ENCODE measurements around the gene LIG1. TPM values are rescaled to one million over a fixed set of nuclear protein-coding genes. Genes with fewer than 3 reads are reported as not detected.

LIG1 gene
- total RNA-seq, 2 donors from 2014 or later = 47.1 to 58.0 TPM

DNA sequence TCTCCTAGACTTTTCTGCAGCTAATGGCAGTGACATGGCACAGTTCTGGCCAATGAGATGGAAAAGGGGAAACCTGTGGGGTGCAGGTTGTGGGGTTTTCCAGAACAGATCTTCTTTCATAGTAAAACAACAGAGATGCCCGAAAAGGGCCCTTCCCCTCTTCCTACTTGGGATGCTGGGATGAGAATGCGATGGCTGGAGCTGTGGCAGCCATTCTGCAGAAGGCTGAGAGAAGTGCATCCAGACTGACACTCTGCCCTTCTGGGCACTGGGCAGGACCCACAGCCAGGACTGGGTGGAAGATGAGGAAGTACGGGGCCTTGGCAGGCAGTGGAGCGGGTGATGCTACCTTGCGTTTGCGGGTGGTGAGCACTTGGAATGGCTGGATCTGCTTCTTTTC lies 42.6 kb downstream of the LIG1 start:
- peaks cover 7% of the 10 kb centered on the region for H3K36me3 Mint-ChIP-seq (ENCODE audit: low read depth)
- H3K27ac Mint-ChIP-seq = no peak overlapping the region
- no peak overlapping the region for H3K4me3 Mint-ChIP-seq
- no peaks in the 10 kb centered on the region for H3K9me3 ChIP-seq (ENCODE audit: control insufficient read depth, low read length, poor library complexity, severe bottlenecking)
- DNase-seq = no peak
- ATAC-seq = no peak
- no peaks in the 10 kb centered on the region for H3K27me3 Mint-ChIP-seq
- H3K4me1 Mint-ChIP-seq = peaks cover 3% of the 10 kb centered on the region

DNA sequence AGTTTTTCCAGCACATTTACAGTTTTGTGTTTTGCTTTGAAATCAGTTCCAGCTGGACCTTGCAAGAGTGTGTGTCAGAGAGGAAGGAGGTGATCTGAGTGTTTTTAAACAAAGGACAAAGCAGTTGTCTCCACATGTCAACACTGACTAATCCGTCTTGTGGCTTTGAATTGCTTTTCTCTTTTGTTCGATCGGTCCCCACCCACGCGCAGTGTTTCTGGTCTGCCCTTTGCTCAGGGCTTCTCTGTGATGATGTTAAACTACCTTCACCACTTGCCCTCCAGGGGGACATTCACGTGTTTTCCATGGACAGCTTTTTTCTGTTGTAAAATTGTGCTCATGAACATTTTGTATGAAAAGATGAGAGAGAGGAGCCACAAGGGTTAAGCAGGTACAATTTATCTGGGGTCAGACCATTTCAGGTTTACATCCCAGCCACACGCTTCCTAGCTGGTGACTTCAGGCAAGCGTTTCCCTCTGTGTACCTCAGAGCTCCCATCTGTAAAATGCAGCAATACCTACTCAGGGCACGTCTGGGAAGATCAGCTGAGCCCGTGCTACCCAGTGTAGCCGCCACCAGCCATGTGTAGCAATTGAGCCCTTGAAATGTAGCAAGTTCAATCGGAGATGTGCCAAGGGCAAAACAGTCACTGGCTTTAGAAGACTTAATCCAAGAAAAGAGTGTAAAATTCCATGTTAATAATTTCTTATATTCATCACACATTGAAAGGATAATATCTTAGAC lies 46.1 kb downstream of the LIG1 start:
- ATAC-seq = no peak
- H3K9me3 ChIP-seq (ENCODE audit: control insufficient read depth, low read length, poor library complexity, severe bottlenecking) = no peaks in the 10 kb centered on the region
- peaks cover 10% of the 10 kb centered on the region for H3K36me3 Mint-ChIP-seq (ENCODE audit: low read depth)
- H3K27me3 Mint-ChIP-seq = no peaks in the 10 kb centered on the region
- H3K4me1 Mint-ChIP-seq = peaks cover 5% of the 10 kb centered on the region
- no peak for DNase-seq
- no peak overlapping the region for H3K27ac Mint-ChIP-seq
- no peak overlapping the region for H3K4me3 Mint-ChIP-seq

DNA sequence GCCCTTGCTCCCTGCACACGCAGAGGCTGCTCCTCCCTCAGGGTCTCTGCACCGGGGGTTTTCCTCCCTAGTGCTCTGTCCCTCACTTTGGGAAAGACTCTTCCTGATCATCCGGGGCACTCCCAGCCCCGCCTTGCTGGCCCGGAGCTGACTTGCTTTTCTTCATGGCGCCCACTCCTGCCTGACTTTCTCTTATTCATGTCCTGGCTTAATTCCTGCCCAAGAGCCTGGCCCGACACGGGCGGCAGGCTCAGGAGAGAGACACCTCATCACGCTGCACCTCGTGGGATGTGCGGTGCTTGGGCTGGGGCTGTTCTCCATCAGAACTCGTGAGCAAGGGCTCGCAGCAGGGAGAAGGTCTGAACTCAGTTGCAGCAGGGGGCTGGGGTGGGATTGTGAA lies 47.7 kb downstream of the LIG1 start:
- H3K9me3 ChIP-seq (ENCODE audit: control insufficient read depth, low read length, poor library complexity, severe bottlenecking) = no peaks in the 10 kb centered on the region
- Mint-ChIP-seq H3K27ac (peak overlapping the region; percentile 61), H3K27me3 (no peaks in the 10 kb centered on the region), H3K36me3 (ENCODE audit: low read depth) (peaks cover 8% of the 10 kb centered on the region), H3K4me3 (peak overlapping the region; percentile 12), H3K4me1 (peaks cover 10% of the 10 kb centered on the region)
- ATAC-seq (no peak), DNase-seq (no peak)

DNA sequence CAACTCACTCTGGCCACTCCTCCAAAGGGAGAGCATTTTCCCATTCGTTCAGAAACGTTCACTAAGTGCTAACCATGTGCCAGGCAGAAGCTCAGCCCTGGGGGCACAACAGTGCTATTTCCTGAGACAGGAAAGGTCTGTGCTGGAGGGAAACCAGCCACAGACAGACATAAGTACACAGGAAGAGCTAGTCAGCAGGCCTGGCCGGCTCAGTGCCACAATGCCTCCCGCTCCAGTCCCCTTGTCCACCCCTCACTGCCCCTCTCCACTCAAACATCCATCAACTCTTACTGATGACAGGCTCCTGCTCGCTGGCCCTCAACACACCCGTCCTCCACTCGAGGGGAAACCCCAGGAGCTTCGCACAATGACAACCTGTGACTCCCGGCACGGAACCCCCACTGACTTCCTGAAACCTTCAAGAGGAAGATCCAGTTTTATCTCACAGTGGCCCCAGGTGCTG lies 48.2 kb downstream of the LIG1 start:
- DNase-seq = no peak

DNA sequence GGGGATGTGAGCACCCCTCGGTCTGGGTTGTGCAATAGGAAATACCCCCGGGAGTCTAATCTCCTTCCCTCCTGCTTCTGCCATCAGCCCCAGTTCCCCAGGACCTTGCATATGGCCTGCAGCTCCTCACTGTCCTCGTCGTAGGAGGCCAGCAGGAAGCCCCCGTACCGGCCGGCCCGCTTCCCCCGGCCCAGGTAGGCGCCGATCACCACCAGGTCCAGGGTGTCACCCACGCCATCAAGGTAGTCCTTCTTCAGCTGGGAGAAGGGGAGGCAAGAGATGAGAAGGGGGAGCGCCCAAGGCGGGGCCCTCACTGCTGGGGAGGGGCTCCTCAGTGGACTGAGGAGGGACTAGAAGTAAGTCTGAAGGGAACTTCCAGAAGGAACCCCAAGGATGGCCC lies 49.1 kb downstream of the LIG1 start:
- no peak for DNase-seq
- H3K4me1 Mint-ChIP-seq = peaks cover 10% of the 10 kb centered on the region
- H3K27ac Mint-ChIP-seq = no peak overlapping the region
- H3K27me3 Mint-ChIP-seq = no peaks in the 10 kb centered on the region
- no peaks in the 10 kb centered on the region for H3K9me3 ChIP-seq (ENCODE audit: control insufficient read depth, low read length, poor library complexity, severe bottlenecking)
- no peak for ATAC-seq
- no peak overlapping the region for H3K4me3 Mint-ChIP-seq
- peaks cover 8% of the 10 kb centered on the region for H3K36me3 Mint-ChIP-seq (ENCODE audit: low read depth)

More for the DNA sequence above, 48.2 kb downstream of the LIG1 start:
- peak; percentile 52 for ATAC-seq
- Mint-ChIP-seq H3K4me1 (peaks cover 10% of the 10 kb centered on the region), H3K27ac (no peak overlapping the region), H3K27me3 (no peaks in the 10 kb centered on the region), H3K36me3 (ENCODE audit: low read depth) (peaks cover 8% of the 10 kb centered on the region), H3K4me3 (peak overlapping the region; percentile 12)
- no peaks in the 10 kb centered on the region for H3K9me3 ChIP-seq (ENCODE audit: control insufficient read depth, low read length, poor library complexity, severe bottlenecking)

DNA sequence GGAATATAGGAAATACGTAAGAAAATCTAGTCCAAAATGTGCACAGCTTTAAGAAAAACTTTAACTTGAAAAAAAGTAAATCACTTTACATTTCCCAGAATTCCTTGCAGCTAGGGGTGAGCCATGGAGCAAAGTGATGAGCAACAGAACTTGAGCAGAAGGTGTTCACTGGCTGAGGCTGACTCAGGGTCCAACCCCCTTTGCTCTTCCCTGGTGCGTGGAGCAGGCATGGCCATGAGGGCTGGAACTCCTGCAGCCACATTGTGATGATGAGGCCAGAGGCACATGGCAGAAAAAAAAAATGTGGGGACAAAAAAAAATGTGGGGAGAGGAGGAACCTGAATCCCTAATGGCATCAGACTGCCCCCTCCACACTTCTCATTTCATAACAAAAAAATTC lies 49.6 kb downstream of the LIG1 start:
- H3K27me3 Mint-ChIP-seq = no peaks in the 10 kb centered on the region
- H3K4me3 Mint-ChIP-seq = no peak overlapping the region
- H3K27ac Mint-ChIP-seq = no peak overlapping the region
- no peak for DNase-seq
- peaks cover 8% of the 10 kb centered on the region for H3K36me3 Mint-ChIP-seq (ENCODE audit: low read depth)
- peaks cover 10% of the 10 kb centered on the region for H3K4me1 Mint-ChIP-seq
- ATAC-seq = no peak
- no peaks in the 10 kb centered on the region for H3K9me3 ChIP-seq (ENCODE audit: control insufficient read depth, low read length, poor library complexity, severe bottlenecking)

DNA sequence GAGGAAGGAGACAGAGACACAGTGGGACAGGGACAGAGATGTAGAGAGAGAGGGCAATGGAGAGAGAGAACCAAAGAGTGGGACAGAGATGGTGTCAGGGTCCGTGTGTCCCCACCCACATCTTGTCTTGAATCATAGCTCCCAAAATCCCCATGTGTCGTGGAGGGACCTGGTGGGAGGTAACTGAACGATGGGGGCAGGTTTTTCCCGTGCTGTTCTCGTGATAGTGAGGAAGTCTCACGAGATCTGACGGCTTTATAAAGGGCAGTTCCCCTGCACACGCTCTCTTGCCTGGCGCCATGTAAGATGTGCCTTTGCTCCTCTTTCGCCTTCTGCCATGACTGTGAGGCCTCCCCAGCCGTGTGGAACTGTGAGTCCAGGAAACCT lies 52.0 kb downstream of the LIG1 start:
- Mint-ChIP-seq H3K27ac (peak overlapping the region; percentile 39), H3K36me3 (ENCODE audit: low read depth) (peaks cover 8% of the 10 kb centered on the region), H3K4me1 (peaks cover 9% of the 10 kb centered on the region), H3K27me3 (no peaks in the 10 kb centered on the region), H3K4me3 (no peak overlapping the region)
- H3K9me3 ChIP-seq (ENCODE audit: control insufficient read depth, low read length, poor library complexity, severe bottlenecking) = no peaks in the 10 kb centered on the region
- DNase-seq = no peak
- no peak for ATAC-seq

DNA sequence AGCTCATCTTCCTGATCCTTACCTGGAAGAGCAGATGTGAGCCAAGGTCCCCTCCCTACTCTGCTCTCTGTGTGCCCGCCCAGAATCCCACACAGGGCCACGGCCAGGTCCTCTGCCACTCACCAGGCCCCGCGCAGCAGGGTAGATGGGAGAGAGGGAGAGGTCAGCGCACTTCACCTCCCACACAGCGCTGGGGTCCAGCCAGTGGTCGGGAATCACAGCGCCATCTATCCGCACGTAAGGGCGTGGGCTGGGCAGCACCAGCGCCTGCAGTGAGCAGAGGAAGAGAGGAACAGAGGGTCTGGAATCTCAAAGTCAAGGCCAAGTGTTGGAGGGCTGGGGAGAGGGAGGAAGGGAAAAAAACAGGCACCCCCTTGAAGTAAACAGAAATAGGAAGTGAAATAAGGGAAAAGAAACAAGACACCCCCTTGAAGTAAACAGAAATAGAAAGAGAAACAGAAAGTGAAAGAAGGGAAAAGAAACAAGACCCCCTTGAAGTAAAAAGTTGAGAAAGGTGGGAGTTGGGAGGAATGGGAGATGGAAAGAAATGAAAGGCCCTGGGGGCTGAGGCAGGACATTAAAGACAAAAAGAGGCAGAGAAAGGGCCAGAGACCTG lies 52.5 kb downstream of the LIG1 start:
- no peaks in the 10 kb centered on the region for H3K9me3 ChIP-seq (ENCODE audit: control insufficient read depth, low read length, poor library complexity, severe bottlenecking)
- ATAC-seq = no peak
- Mint-ChIP-seq H3K4me1 (peaks cover 10% of the 10 kb centered on the region), H3K4me3 (no peak overlapping the region), H3K27me3 (no peaks in the 10 kb centered on the region), H3K27ac (peak overlapping the region; percentile 39), H3K36me3 (ENCODE audit: low read depth) (peaks cover 8% of the 10 kb centered on the region)
- DNase-seq = no peak

DNA sequence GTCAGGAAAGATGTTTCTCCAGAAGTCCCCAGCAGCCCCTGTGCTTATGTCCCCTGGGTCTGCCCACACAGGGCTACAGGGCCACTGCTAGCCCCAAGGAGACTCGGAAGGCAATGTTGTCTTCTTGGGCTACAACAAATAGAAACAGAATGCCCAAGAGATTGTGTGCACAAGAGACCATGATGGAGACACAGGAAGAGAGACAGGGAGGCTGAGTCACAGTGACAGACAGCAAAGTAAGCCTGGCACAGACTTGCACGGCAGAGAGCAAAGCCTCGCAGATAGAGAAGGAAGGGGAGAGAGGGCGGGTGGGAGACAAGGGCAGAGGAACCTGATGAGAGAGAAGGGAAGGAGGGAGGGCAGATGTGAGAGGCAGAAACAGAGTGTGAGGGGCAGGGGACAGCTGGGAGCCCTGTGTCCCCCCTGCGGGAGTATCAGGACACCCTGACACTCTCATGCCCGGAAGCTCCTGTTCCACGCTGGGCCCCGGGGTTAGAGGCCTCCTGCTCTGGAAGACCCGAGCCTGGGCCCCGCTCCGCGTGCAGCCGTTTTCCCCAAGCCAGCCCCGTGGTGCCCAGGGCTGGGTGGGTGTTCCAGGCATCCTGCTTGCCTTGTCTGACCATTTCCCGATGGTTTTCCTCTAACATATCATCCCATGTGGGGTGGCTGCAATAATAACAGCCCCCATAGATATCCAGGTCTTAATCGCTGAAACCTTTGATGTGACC lies 56.8 kb downstream of the LIG1 start:
- H3K27me3 Mint-ChIP-seq = no peaks in the 10 kb centered on the region
- peaks cover 13% of the 10 kb centered on the region for H3K4me1 Mint-ChIP-seq

DNA sequence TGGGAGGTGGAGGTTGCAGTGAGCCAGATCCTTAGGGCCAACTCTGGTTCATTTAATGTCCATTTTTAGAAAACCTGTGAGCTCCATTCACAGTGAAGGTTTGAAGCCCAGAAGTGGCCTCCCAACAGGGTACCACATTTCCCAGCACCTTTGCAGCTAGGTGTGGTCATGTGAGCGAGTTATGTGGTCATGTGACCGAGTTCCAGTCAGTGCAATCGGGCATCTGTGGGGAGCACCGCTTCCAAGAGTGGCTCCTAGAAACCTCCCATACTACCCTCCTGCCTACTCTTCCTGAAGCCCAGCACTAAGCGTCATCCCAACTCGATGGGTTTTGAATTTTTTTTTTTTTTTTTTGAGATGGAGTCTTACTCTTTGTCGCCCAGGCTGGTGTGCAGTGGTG lies 58.9 kb downstream of the LIG1 start:
- peaks cover 8% of the 10 kb centered on the region for H3K4me1 Mint-ChIP-seq
- ATAC-seq = no peak
- no peaks in the 10 kb centered on the region for H3K36me3 Mint-ChIP-seq (ENCODE audit: low read depth)
- no peak overlapping the region for H3K4me3 Mint-ChIP-seq
- DNase-seq = no peak
- H3K9me3 ChIP-seq (ENCODE audit: control insufficient read depth, low read length, poor library complexity, severe bottlenecking) = no peaks in the 10 kb centered on the region
- no peaks in the 10 kb centered on the region for H3K27me3 Mint-ChIP-seq
- peak overlapping the region; percentile 97 for H3K27ac Mint-ChIP-seq

More for the DNA sequence above, 56.8 kb downstream of the LIG1 start:
- no peak for DNase-seq
- no peak overlapping the region for H3K4me3 Mint-ChIP-seq
- ATAC-seq = no peak
- H3K27ac Mint-ChIP-seq = no peak overlapping the region
- H3K36me3 Mint-ChIP-seq (ENCODE audit: low read depth) = peaks cover 4% of the 10 kb centered on the region
- H3K9me3 ChIP-seq (ENCODE audit: control insufficient read depth, low read length, poor library complexity, severe bottlenecking) = no peaks in the 10 kb centered on the region

DNA sequence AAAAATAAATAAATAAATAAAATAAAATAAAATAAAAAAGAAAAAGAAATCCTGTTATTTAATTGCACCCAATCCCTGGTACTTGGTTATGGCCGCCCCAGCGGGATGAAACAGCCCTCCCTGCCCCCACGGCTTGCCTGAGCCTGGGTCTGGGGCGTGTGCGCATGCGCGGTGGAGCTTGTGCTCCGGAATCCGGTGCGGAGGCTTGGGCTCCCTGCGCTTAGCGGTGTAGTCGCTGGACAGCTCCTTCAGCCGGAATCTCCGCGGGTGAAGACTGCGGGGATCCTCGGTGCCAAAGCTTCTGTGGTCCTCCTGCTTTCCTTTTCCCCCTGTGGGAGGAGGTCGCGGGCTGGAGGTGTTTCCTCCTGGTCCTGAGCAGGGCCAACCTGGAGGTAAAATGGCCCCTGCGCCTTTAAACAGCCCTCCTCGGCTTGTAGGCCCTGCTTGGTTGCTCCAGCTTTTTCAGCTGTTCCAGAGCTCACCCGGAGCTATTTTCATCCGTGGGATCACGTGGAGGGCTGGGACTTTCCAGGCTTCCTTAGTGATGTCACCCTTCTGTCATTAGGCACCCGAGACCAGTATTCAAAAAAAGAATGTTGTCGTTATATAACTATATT lies 59.7 kb downstream of the LIG1 start, which contains the start of gene PLA2G4C:
PLA2G4C (minus strand) TSS at position 468 of the 617 bp plus-strand sequence. CDS start 4,288 bp downstream, outside the sequence.
- peak; percentile 85 for ATAC-seq
- no peaks in the 10 kb centered on the region for H3K9me3 ChIP-seq (ENCODE audit: control insufficient read depth, low read length, poor library complexity, severe bottlenecking)
- DNase-seq = peak; percentile 65 to 73 (median 72)
- H3K27me3 Mint-ChIP-seq = no peaks in the 10 kb centered on the region
- H3K27ac Mint-ChIP-seq = peak within 1 kb of the TSS; percentile 97
- peaks cover 8% of the 10 kb centered on the region for H3K4me1 Mint-ChIP-seq
- peak within 1 kb of the TSS; percentile 88 for H3K4me3 Mint-ChIP-seq
- H3K36me3 Mint-ChIP-seq (ENCODE audit: low read depth) = no peaks in the 10 kb centered on the region

DNA sequence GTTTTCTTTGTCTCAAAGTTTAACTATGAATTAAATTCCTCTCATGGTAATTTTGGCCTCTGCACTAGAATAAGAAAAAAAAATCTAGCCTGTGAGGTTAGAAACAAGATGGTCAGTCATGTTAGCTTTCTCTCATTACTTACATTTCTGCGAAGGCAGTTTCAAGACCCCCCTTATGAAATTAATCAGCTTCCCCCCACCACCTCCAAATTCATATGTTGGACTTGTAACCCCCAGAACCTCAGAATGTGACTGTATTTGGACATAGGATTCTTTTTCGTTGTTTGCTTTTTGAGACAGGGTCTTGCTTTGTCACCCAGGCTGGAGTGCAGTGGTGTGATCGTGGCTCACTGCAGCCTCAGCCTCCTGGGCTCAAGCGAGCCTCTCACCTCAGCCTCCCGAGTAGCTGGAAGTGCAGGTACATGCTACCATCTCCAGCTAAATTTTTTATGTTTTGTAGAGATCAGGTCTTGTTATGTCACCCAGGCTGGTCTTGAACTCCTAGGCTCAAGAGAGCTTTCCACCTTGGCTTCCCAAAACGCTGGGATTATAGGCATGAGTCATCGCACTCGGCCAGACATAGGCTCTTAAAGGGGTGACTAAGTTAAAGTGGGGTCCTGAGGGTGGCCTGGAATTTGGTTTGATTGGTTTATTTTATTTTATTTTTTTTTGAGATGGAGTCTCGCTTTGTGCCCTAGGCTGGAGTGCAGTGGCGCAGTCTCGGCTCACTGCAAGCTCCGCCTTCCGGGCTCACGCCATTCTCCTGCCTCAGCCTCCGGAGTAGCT lies 61.0 kb downstream of the LIG1 start:
- Mint-ChIP-seq H3K27me3 (no peaks in the 10 kb centered on the region), H3K36me3 (ENCODE audit: low read depth) (no peaks in the 10 kb centered on the region), H3K4me1 (peaks cover 8% of the 10 kb centered on the region), H3K27ac (peak overlapping the region; percentile 67), H3K4me3 (no peak overlapping the region)
- H3K9me3 ChIP-seq (ENCODE audit: control insufficient read depth, low read length, poor library complexity, severe bottlenecking) = no peaks in the 10 kb centered on the region
- no peak for DNase-seq
- ATAC-seq = no peak
